ENCODE data around the gene KIAA1958. TPM values are rescaled to one million over a fixed set of nuclear protein-coding genes. Genes with fewer than 3 reads are reported as not detected.

The KIAA1958 gene
- total RNA-seq, 1 donor from 2014 or later, result 6.6 TPM

- DNase-seq, result peak; percentile 76
These were observed 44.2 kb downstream of the KIAA1958 start for GRCh38 chr9:112530751-112531205.

- DNase-seq, result no peak
These were observed 45.1 kb downstream of the KIAA1958 start for GRCh38 chr9:112531666-112532282.

GRCh38 chr9:112532427-112532826 is 45.8 kb downstream of the KIAA1958 start:
- DNase-seq, result no peak

- DNase-seq, result no peak
These were observed 47.0 kb downstream of the KIAA1958 start for GRCh38 chr9:112533660-112534059.

GRCh38 chr9:112535301-112535700 is 48.7 kb downstream of the KIAA1958 start:
- peak; percentile 94 for DNase-seq

- peak; percentile 76 for DNase-seq
These were observed 49.2 kb downstream of the KIAA1958 start for GRCh38 chr9:112535811-112536210.

GRCh38 chr9:112537561-112537960 is 50.9 kb downstream of the KIAA1958 start:
- no peak for DNase-seq

GRCh38 chr9:112540800-112541199 is 54.2 kb downstream of the KIAA1958 start:
- no peak for DNase-seq

GRCh38 chr9:112541685-112542084 is 55.1 kb downstream of the KIAA1958 start:
- DNase-seq, result no peak

GRCh38 chr9:112542593-112543292 is 56.1 kb downstream of the KIAA1958 start:
- DNase-seq, result peak; percentile 49

GRCh38 chr9:112544477-112544876 is 57.9 kb downstream of the KIAA1958 start:
- no peak for DNase-seq

GRCh38 chr9:112545237-112545636 is 58.6 kb downstream of the KIAA1958 start:
- DNase-seq, result no peak

- no peak for DNase-seq
These were observed 59.8 kb downstream of the KIAA1958 start for GRCh38 chr9:112546149-112547012.

- no peak for DNase-seq
These were observed 61.4 kb downstream of the KIAA1958 start for GRCh38 chr9:112548051-112548440.

- no peak for DNase-seq
These were observed 62.4 kb downstream of the KIAA1958 start for GRCh38 chr9:112548836-112549595.

- DNase-seq, result no peak
These were observed 63.9 kb downstream of the KIAA1958 start for GRCh38 chr9:112550531-112550930.

- no peak for DNase-seq
These were observed 65.0 kb downstream of the KIAA1958 start for GRCh38 chr9:112551641-112552040.

- no peak for DNase-seq
These were observed 65.8 kb downstream of the KIAA1958 start for GRCh38 chr9:112552229-112553056.

- no peak for DNase-seq
These were observed 66.7 kb downstream of the KIAA1958 start for GRCh38 chr9:112553256-112553826.

- no peak for DNase-seq
These were observed 67.9 kb downstream of the KIAA1958 start for GRCh38 chr9:112554516-112554915.

GRCh38 chr9:112555101-112555643 is 68.5 kb downstream of the KIAA1958 start:
- no peak for DNase-seq

Data from skin of body (tissue), 2 donors.